Peyer's patch (tissue), 4 donors: ENCODE measurements around the gene GDNF.

ENCODE experiments used
- POLR2A ChIP-seq, 2 donors: fragments of 450-650 bp; IDR thresholded peaks; one replicate each; pipeline ENCODE4 v1.5.1; 2017; ENCODE audit warnings: antibody characterized with exemption in 2 of 2, mild to moderate bottlenecking in 2 of 2, moderate library complexity in 2 of 2
- TF ChIP-seq, protein P1 (sequence below), 6 experiments: fragments of 450-650 bp in 4 of 6; fragments of 200-600 bp in 2 of 6; sonication (generic) in 1 of 6; IDR thresholded peaks; one replicate each; pipeline ENCODE4 v1.5.1; 2017 to 2019; ENCODE audit warnings: antibody characterized with exemption in 6 of 6, mild to moderate bottlenecking in 3 of 6, moderate library complexity in 1 of 6

DNA sequence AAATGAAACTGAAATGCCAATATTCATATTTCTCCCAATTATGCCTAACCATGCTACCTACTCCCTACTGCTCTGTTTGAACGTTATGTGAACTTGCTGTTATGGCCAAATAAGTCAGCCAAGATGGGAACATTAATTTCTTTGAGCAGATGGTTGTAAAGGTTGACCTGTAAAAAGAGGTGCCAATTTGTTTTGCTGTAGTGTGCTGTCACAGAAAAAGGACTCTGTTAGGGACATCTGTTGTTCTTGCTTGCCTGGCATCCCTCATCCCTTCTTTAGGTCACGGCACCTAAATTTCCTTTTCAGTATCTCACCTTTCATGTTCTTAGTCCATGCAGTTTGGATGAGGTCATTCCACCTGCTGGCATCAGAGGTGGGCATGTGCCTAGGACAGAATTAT lies 35.4 kb downstream of the GDNF start:
- TF ChIP-seq, protein P1, sequence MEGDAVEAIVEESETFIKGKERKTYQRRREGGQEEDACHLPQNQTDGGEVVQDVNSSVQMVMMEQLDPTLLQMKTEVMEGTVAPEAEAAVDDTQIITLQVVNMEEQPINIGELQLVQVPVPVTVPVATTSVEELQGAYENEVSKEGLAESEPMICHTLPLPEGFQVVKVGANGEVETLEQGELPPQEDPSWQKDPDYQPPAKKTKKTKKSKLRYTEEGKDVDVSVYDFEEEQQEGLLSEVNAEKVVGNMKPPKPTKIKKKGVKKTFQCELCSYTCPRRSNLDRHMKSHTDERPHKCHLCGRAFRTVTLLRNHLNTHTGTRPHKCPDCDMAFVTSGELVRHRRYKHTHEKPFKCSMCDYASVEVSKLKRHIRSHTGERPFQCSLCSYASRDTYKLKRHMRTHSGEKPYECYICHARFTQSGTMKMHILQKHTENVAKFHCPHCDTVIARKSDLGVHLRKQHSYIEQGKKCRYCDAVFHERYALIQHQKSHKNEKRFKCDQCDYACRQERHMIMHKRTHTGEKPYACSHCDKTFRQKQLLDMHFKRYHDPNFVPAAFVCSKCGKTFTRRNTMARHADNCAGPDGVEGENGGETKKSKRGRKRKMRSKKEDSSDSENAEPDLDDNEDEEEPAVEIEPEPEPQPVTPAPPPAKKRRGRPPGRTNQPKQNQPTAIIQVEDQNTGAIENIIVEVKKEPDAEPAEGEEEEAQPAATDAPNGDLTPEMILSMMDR (IDR thresholded peaks at IDR 0.05), result no peak
- no peak for TF ChIP-seq POLR2A (IDR thresholded peaks at IDR 0.05)
